GM19025 (cell line): ENCODE measurements around the gene GLG1.

ENCODE experiments used
- ATAC-seq: cut with Tn5 transposase; IDR thresholded peaks from one replicate; pipeline ENCODE4 v1.9.1; 2021; ENCODE audit warnings: mild to moderate bottlenecking, low read depth, moderate library complexity; ENCODE audit not compliant: unreplicated experiment

The GLG1 gene

GRCh38 chr16:74611721-74612120 is 4.8 kb upstream of the GLG1 start:
- ATAC-seq = no peak

DNA sequence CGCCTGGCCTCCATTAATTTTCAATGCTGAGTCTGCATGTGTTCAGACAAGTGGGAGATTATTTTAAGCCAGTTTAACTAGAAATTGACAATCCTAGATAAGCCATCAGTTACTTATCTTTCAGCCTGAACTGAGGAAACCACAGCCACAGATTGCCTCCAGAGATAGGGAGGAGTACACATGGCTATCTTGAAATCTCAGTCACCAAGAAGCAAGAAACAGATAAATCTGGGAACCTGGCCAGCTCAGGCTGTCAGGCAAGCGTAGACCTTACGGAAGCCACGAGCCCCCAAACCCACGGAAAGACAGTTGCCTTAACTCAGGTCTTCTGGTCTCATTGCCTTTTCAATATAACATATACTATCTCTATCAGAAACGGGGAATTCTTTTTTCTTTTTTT is 2.0 kb upstream of the GLG1 start:
- ATAC-seq = no peak

DNA sequence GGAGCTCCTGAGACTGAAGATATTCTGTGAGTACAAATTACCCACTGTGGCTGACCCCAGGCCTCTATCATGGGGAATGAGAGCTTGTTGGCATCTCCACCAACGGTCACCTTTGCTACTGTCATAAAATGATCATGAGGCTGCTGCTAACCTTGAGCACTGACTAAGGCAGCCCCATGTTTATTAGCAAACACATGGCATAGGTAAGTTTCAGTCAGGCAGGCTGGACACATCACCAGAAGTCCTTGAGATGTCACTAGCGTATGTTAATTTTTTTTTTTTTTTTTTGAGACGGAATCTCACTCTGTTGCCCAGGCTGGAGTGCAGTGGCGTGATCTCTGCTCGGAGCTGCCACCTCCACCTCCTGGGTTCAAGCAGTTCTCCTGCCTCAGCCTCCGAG is 1.5 kb upstream of the GLG1 start:
- no peak for ATAC-seq

DNA sequence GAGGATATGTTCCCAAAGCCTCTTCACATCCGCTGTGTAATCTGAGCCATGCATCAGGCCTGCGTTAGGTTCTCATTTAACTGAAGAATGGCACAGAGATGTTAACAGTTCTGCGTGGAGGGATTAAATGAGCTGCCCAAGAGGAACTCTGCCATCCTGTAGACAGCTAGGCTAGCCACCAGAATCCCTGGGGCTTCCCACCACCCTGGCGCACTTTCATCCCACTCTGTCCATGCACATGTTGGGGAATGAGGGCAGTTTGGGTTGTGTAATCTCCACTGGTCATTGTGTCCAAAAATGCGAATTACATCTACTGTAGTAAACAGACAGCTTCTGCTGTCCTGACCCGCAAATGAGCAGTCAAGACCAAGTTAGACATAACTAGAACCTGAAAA is 1.0 kb upstream of the GLG1 start:
- no peak for ATAC-seq

- peak; percentile 19 for ATAC-seq
These were observed 522 bp upstream of the GLG1 start for GRCh38 chr16:74607310-74607961.

GRCh38 chr16:74605746-74606520 is 981 bp downstream of the GLG1 start:
- no peak for ATAC-seq

DNA sequence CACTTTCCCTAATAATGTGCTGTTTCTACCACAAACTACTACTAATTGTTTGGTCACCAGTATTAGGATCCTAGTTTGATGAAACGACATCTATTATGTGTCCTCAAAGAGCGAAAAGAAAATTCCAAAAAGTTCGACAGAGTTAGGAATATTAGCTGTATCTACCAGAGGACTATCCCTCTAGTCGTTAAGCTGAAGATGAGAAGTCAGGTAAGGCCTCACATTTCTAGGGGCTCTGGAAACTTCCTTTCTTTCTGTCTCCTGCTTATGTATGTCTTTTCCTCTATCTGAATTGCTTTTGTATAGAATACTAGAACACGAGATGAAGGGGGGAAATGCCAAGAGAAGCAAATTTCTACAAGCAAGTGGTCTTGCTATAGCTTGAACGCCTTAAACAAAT is 1.6 kb downstream of the GLG1 start:
- no peak for ATAC-seq

DNA sequence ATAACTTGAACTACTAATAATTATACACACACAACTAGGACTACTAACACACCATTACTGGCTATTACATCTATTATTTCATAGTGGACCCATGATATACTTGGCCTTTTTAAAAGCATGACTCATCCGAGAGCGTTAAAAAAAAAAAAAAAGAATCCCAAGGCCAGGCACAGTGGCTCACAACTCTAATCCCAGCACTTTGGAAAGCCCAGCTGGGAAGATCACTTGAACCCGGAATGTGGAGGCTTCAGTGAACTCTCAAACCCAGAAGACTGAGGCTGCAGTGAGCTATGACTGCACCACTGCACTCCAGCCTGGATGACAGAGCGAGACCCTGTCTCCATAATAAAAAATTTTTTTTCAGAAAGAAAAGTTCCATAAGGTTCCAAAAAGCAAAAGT is 3.1 kb downstream of the GLG1 start:
- ATAC-seq = no peak

DNA sequence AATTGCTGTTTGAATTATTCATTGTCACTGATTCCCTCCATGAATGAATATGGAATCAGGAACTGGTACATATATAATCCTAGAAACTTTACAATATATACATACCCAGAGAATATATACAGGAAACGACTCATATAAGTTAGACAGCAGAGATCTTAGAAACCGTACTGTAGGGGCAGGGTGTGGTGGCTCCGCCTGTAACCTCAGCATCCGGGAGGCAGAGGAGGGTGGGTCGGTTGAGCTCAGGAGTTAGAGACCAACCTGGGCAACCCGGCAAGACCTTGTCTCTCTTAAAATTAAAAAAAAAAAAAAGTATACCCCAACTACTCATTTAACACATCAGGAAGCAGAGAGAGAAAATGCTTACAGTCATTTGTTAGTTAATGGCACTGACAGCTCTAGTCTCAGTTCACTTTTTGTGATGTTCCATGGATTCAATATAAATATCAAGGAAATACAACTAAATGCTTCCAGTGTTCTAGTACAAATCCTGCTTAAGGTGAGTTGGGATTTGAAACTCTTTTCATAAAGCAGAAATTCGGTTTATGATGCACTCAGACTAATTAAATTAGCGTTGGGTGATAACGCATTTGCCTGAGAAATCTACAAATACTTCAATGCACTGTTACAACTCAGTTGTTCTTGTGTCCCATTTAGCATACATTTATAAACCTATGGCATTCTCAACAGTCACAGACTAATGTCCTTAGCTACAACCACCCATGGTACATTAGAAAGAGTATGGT is 5.6 kb downstream of the GLG1 start:
- ATAC-seq = no peak

GRCh38 chr16:74596586-74596985 is 10.3 kb downstream of the GLG1 start:
- ATAC-seq = no peak

DNA sequence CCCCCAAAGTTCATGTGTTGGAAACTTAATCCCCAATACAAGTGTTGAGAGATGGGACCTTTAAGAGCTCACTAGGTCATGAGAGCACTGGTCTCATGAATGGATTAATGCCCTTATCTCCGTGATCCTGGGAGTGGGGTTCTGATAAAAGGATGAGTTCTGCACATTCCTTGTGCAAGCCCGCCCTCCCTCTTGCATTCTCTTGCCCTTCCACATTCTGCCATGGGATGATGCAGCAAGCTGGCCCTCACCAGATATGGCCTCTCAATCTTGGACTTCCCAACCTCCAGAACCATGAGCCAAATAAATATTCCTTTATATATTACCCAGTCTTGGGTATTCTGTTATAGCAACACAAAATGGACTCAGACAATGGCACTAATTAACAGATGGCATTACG is 14.1 kb downstream of the GLG1 start:
- ATAC-seq = no peak

DNA sequence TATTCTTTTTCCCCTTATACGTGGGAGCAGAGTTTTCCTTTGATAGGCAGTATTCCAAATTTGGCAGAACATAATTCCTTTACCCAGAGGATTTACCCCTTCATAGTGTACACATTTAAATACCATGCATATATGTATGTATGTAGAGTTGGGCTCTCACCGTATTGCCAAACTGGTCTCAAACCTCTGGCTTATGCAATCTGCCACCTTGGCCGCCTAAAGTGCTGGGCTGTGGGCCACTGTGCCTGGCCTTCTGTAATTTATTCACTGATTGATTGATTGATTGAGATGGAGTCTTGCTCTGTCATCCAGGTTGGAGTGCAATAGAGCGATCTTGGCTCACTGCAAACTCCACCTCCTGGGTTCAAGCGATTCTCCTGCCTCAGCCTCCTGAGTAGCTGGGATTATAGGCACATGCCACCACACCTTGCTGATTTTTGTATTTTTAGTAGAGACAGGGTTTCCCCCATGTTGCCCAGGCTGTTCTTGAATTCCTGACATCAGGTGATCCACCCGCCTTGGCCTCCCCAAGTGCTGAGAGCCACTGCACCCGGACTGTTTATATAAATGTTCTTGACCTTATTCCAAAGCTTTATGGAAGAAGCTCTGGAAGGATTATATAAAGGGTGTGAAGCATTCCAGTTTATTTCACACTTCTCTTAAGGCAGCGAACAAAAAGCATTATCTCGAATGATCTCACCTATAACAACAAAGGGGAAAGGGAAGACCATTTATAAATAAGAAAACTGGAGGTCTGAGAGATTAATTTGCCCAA is 14.9 kb downstream of the GLG1 start:
- ATAC-seq = no peak

DNA sequence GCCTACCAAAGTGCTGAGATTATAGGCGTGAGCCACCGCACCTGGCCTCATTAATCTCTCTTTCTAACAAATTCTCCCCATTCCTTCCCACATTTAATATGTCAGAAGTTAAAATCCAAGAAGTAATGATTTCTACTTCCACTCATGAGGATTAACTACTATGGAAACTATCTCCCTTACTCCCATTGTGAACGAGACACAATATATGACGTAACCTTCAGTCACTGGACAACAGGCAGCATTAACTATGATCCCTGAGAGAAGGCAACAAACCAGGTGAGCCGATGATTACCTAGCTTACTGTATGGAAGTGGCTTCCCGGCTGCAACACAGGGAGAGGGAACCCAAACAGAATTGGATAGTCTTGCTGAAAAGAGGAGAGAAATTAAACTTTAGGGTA is 20.0 kb downstream of the GLG1 start:
- no peak for ATAC-seq

GRCh38 chr16:74585846-74586443 is 21.0 kb downstream of the GLG1 start:
- no peak for ATAC-seq

- ATAC-seq = no peak
These were observed 22.8 kb downstream of the GLG1 start for GRCh38 chr16:74583926-74584666.

- no peak for ATAC-seq
These were observed 23.9 kb downstream of the GLG1 start for GRCh38 chr16:74582970-74583369.

DNA sequence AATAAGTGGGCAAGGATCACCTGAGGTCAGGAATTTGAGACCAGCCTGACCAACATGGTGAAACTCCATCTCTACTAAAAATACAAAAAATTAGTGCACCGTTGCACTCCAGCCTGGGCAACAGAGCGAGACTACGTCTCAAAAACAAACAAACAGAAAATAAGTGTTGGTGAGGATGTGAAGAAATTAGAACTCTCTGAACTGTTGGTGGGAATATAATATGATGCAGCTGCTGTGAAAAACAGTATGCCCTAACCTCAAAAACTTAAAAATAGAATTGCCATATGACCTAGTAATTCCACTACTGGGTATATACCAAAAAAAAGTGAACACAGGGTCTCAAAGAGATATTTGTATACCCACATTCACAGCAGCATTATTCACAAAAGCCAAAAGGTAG is 26.1 kb downstream of the GLG1 start:
- no peak for ATAC-seq

- ATAC-seq = no peak
These were observed 28.1 kb downstream of the GLG1 start for GRCh38 chr16:74578838-74579237.

- ATAC-seq = no peak
These were observed 28.5 kb downstream of the GLG1 start for GRCh38 chr16:74578433-74578832.

GRCh38 chr16:74577882-74578366 is 29.0 kb downstream of the GLG1 start:
- ATAC-seq = no peak
